GM21390 (cell line): ENCODE data around the gene ZBTB46.
"Not testable (repeated sequence)": the region's sequence is repeated elsewhere in the genome, so short reads cannot be mapped to it uniquely, and the experiment has no call there.

Experiments
- ATAC-seq: cut with Tn5 transposase; IDR thresholded peaks from one replicate; pipeline ENCODE4 v1.9.1; 2021; ENCODE audit not compliant: unreplicated experiment

ZBTB46 gene

DNA sequence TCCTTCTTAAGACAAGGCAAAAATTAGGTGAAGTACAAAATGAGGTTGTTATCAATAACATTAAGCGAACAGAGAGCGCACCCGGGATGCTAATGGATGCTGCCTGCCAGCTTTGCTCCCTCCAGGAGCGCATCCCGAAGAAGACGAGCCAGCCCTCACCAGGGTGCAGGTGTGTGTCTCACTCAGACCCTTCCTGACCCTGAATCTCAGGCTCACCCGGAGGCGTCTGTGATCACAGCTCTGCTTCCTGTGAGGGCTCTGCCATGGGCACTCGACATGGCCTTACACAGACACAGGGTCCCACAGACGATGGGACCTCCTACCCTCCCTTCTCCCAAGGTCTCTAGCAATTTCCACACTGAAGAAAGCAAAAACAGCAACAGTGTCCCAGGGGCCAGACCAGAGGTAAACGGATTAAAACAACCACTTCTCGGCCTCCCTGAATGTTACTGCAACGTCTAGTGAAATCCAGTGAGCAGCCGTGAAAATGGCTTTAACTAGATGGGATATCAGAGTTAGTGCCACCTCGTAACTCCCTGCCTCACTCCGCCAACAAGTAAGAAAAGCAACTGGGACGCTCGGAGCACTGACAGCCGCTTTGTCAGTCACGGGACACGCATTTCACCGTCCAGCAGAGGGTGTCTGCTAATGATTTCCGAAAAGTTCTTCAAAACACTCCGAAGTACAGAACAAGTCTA lies 11.7 kb downstream of the ZBTB46 start:
- no peak for ATAC-seq

DNA sequence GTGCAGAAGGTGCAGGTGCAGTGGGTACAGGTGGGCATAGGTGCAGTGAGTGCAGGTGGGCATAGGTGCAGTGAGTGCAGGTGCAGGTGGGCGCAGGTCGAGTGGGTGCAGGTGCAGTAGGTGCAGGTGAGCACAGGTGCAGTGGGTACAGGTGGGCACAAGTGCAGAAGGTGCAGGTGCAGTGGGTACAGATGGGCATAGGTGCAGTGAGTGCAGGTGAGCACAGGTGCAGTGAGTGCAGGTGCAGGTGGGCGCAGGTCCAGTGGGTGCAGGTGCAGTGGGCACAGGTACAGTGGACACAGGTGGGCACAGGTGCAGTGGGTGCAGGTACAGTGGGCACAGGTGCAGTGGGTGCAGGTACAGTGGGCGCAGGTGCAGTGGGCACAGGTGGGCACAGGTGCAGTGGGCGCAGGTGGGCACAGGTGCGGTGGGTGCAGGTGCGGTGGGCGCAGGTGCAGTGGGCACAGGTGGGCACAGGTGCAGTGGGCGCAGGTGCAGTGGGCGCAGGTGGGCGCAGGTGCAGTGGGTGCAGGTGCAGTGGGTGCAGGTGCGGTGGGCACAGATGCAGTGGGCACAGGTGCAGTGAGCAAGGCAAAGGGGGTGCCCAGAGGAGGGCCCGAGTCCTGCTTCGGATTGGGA lies 15.3 kb downstream of the ZBTB46 start:
- ATAC-seq = no peak

DNA sequence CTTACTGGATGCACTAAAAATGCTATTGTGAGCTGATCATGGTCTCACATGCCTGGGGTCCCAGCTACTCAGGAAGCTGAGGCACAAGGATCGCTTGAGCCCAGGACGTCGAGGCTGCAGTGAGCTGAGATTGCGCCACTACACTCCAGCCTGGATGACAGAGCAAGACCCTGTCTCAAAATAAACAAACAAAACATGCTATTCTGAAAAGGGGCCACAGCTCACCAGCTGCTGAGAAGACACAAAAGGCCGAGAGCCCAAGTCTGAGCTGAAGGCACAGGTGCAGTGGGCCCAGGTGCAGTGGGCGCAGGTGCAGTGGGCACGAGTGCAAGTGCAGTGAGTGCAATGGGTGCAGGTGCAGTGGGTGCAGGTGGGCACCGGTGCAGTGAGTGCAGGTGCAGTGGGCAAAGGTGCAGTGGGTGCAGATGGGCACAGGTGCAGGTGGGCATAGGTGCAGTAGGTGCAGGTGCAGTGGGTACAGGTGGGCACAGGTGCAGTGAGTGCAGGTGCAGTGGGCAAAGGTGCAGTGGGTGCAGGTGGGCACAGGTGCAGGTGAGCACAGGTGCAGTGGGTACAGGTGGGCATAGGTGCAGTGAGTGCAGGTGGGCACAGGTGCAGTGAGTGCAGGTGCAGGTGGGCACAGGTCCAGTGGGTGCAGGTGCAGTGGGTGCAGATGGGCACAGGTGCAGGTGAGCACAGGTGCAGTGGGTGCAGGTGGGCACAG lies 16.0 kb downstream of the ZBTB46 start:
- no peak for ATAC-seq

DNA sequence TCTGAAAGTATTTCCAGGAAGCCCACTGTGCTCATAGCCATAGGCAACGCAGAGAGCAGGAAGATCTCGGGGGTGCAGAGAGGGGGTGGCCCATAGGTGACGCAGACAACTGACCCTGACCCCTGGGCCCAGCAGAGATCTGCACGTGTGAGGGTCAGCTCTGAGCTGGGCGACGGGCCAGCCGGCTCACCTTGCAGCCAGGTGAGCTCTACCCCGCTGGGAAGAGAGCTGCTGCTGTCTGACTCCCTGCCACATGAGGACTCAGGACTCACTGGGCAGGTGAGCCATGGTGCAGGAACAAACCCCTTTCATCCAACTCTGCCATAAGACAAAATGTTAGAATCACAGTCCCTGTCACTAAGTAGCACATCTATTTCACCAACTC lies 19.6 kb downstream of the ZBTB46 start:
- no peak for ATAC-seq

DNA sequence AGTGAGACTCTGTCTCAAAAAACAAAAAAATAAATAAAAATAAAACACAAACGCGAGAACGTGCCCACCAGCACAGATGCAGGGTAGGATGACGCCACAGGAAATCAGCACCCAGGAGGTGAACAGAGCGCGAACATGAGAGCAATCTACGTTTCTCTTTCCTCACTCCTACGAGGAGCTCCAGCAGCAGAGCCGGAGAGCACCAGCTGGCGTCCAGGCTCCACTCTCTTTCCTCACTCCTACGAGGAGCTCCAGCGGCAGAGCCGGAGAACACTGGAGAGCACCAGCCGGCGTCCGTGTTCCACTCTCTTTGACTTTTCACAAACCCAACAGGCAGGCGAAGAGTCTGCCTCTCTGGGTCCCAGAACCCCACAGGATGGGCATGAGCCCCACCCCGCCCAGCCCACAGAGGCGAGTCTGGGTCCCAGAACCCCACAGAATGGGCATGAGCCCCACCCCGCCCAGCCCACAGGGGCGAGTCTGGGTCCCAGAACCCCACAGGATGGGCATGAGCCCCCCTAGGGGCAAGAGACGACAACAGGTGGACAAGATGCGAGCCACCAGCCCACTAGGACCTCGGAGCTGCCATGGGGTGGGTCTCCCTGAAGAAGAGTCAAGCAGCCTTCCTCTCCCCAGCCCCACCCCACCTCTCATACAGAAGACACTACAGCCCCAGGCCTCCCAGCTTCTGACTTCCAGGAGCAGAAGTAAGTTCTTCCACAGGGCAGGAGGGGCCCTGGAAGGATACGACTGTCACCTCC lies 20.2 kb downstream of the ZBTB46 start:
- no peak for ATAC-seq

DNA sequence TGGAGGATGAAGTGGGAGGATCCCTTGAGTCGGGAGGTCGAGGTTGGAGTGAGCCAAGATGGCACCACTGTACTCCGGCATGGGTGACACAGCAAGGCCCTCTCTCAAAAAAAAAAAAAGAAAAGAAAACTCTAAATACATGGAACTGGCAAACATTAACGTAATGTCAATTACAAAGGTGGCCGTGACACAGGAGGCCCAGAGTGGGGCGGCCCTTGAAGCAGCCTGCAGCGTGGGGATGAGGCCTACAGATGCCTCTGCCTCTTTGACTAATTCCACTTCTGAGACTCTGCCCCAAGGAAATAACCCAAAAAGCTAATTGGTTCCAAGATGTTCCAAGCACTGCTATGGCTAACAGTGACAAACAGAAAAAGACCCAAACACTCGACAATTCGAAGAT lies 21.2 kb downstream of the ZBTB46 start:
- no peak for ATAC-seq

DNA sequence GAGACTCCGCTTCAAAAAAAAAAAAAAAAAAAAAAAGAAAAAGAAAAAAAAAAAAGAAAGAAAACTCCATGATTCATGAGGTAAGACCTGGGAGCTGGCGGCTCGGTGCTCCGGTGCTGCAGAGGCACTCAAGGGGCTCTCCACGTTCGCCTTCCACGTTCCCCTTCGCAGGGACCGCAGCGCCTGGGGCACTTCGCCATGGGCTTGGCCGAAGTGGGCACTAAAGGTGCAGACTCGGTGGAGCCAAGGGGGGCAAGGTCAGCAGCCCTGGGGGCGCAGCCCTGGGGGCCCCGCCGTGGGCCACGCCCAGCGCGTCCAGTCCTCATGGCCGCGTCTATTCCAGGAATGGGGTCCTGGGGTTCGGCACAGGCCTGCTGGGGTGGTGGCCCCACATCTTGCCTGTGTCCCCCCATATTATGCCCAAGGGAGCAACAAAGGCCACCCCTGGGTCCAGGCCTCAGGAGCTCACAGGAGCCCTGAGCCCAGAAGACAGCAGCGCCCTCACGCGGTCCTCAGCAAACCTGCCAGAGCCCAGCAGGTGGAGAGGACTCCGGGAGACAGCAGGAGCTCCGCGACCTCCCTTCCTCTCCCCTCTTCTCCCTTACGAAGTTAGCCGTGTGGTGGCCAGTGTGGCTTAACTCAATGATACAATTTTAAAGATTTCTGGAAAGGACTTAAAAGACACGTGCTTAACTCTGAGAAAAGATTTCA lies 21.9 kb downstream of the ZBTB46 start:
- no peak for ATAC-seq

DNA sequence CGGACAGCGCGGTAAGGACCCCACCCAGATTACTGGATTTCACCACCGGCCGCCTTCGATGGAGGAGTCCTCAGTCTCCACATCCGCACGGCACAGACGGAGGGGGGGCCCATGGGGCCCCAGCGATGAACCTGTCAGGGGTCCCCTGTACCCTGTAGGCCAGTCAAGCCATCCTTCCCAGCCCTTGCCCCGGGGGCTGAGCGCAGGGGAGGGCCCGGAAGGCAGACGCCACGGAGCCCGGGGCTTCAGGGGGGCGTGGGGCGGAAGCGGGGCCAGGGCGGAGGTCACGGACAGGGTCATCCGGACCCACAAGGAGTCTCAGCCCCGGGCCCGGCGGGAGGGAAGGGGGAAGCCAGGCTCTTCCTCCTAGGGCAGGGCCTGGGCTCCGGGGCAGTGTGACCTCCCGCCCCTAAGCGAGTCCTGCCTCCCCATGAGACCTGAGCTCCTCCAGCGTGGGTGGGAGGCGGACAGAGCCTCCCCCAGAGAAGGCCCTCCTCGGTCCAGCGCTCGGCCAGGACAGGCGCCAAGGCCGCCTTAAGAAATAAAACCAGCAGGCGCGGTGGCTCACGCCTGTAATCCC lies 22.8 kb downstream of the ZBTB46 start:
- no peak for ATAC-seq

DNA sequence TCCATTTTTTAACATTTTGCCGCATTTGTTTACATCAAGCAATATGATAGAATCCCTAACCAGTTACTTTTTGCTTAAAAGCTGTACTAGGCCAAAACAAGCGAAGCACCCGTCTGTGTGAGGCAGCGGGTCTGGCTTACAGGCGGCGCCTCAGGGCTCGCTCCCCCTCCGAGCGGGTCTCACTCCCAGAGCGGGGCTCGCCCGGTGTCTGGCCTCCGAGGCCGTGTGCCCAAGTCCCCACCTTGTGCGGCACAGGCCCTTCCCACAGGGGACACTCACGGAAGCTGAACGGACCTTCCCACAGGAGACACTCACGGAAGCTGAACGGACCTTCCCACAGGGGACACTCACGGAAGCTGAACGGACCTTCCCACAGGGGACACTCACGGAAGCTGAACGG lies 23.4 kb downstream of the ZBTB46 start:
- ATAC-seq = no peak

DNA sequence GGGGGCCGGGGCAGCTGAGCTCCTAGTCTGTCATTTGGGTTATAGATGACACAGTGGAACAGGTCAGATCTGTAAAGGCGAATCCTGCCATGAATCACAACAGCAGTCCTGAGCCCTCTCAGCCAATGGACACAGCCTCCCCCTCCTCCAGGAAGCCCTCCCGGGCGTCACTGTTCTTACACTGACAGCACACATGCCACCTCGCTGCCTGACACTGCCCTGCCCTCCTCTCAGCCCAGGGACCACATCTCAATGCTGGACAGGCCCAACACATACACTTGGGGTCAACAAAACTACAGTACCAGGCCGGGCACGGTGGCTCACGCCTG lies 26.8 kb downstream of the ZBTB46 start:
- ATAC-seq = no peak

DNA sequence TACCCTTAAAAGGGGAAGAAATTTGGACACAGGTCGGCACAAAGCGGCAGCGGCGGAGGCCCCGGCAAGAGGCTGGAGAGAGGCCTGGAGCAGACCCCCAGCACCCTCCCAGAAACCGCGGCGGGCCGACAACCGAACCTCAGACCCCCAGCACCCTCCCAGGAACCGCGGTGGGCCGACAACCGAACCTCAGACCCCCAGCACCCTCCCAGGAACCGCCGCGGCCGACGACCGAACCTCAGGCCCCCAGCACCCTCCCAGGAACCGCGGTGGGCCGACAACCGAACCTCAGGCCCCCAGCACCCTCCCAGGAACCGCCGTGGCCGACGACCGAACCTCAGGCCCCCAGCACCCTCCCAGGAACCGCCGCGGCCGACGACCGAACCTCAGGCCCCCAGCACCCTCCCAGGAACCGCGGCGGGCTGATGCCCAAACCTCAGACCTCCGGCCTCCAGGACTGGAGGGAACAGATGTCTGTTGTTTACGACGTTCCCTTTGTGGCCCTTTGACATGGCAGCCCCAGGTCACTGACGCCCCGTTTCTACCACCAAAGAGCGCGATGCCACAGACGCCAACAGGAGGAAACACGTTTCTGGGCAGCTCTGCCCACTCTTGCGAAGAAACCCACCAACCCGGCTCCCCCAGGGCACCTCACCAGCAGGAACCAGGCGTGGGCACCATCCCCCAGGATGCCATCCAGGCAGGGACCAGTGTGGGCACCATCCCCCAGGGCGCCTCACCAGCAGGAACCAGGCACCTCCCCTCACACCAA lies 28.4 kb downstream of the ZBTB46 start:
- ATAC-seq = no peak

DNA sequence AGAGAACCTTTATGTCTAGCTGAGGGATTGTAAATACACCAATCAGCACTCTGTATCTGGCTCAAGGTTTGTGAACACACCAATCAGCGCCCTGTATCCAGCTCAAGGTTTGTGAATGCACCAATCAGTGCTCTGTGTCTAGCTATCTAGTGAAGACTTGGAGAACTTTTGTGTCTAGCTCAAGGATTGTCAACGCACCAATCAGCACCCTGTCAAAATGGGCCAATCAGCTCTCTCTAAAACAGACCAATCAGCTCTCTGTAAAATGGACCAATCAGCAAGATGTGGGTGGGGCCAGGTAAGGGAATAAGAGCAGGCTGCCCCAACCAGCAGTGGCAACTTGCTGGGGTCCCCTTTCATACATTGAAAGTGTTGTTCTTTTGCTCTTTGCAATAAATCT lies 29.9 kb downstream of the ZBTB46 start:
- ATAC-seq = not testable (repeated sequence)

DNA sequence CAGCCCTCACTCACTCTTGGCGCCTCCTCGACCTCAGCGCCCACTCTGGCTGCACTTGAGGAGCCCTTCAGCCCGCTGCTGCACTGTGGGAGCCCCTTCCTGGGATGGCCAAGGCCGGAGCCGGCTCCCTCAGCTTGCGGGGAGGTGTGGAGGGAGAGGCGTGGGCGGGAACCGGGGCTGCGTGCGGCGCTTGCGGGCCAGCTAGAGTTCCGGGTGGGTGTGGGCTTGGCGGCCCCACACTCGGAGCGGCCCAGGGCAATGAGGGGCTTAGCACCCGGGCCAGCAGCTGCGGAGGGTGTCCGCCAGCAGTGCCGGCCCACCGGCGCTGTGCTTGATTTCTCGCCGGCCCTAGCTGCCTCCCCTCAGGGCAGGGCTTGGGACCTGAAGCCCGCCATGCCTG lies 30.7 kb downstream of the ZBTB46 start:
- not testable (repeated sequence) for ATAC-seq

DNA sequence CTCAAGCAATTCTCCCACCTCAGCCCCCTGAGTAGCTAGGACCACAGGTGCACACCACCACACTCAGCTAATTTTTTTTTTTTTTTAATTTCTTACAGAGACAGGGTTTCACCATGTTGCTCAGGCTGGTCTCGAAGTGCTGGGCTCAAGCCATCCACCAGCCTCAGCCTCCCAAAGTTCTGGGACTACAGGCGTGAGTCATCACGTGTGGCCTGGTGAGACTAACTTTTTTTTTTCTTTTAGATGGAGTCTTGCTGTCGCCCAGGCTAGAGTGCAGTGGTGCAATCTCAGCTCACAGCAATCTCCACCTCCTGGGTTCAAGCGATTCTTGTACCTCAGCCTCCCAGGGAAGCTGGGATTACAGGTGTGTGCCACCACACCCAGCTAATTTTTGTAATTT lies 31.9 kb downstream of the ZBTB46 start:
- ATAC-seq = not testable (repeated sequence)

DNA sequence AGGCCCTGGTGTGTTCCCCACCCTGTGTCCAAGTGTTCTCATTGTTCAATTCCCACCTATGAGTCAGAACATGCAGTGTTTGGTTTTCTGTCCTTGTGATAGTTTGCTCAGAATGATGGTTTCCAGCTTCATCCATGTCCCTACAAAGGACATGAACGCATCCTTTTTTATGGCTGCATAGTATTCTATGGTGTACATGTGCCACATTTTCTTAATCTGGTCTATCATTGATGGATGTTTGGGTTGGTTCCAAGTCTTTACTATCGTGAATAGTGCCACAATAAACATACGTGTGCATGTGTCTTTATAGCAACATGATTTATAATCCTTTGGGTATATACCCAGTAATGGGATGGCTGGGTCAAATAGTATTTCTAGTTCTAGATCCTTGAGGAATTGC lies 33.9 kb downstream of the ZBTB46 start:
- not testable (repeated sequence) for ATAC-seq

DNA sequence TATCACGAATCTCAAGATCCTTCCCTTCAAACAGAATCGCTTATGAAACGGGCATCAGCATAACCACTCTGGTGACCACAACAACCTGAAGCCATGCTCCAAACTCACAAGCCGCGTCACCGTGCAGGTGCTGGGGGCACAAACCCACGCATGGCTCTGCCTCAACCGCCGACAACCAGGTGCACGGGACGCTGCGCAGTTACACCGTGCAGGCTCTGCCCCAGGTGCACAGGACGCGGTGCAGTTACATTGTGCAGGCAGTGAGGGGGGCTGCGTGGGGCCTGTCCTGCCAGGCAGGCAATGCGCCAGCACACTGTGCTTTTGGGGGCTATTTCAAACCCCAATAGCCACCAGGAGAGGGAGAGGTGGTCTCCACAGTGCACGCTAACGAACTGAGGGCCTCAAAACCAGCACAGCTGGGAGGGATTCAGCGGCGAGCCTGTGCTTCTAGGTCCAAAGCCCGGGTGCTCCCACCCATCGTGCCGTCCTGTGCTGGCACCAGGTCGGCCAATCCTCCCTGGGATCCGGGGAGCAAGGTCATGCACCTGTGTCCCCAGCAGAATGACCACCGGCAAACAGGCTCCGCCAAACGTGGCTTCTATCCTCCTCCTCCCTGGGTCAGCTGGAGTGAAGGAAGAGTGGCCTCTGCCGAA lies 35.8 kb downstream of the ZBTB46 start:
- ATAC-seq = no peak

DNA sequence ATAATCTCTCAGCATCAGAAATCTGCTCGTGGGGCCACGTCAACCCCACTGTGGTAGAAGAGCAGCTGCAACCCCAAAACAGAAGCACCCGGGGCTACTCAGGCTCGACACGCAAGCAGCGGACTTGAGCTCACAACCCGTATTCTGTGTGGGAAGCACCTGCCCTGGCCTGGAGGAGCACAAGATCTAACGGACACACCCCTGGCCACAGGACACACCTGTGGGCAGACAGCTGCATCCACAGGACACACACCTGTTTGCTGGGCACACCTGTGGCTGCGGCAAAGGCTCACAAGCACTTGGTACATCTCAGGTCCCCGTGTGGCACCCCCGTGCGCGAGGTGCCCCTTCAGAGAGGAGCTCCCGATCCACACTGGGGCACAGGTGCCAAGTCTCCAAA lies 36.5 kb downstream of the ZBTB46 start:
- no peak for ATAC-seq

DNA sequence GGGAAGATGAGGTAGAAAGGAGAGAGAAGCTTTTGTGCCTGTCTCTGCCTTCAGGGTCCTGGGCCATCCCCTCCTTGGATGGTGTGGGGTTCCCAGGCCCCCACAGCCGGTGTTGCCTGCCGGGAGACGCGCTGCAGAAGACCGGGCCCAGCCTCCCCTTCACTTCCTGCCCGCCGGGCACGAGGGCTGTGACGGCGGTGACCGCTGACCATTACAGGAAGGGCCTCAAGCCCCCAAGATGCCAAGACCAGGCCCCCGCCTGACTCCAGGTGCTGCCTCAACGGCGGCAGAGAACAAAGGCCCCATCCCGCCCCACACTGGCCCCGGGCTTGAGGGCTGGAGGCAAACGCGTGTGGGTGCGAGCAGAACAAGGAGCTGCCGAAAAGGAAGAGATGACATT lies 38.2 kb downstream of the ZBTB46 start:
- ATAC-seq = no peak

DNA sequence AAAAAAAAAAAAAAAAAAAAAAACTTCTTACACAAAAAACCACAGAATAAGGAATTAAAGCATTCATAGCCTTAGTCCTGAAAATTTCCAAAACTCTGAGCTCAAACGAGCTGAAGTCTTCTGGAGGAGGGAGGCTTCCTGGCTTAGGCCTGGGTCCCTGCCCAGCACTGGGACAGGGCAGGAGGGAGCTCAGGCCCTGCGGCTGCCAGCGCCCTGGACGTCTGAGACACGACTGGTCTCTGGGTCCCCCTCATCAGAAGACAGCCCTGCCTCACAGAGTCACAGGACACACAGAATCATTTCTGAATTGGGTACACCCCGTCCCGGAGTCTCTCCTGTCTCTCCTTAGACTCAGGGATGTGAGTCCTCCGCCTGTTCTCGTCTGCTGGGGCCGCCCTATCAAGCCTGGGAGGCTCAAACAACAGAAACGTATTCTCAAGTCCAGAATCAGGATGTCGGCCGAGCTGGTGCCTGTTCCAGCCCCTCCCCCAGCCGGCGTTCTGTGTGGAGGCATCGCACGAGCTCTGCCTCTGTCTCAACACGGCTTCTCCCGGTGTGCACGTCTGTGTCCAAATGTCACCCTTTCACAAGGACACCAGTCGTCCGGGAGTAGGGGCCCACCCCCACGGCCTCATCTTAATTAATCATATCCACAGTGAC lies 39.4 kb downstream of the ZBTB46 start:
- ATAC-seq = no peak
